Karpas-422 (cell line): ENCODE data around the gene FGF12. TPM values are rescaled to one million over a fixed set of nuclear protein-coding genes. Genes with fewer than 3 reads are reported as not detected.

Experiments
- DNase-seq: peaks from one replicate; pipeline ENCODE4 v3.0.0-alpha.2; 2015
- H2AFZ ChIP-seq: fragments of 200-600 bp; sonication (generic); 2 replicates; pipeline ENCODE4 v1.6.1; 2014; ENCODE audit warnings: antibody characterized with exemption, low read length, mixed read lengths
- H3K27ac ChIP-seq: fragments of 200-600 bp; sonication (generic); 2 replicates; pipeline ENCODE4 v1.5.1; 2014; ENCODE audit warnings: mild to moderate bottlenecking, low read length, moderate library complexity
- H3K27me3 ChIP-seq: fragments of 200-600 bp; sonication (generic); 2 replicates; pipeline ENCODE4 v1.6.1; 2014; ENCODE audit warnings: low read length, mixed read lengths
- H3K36me3 ChIP-seq: fragments of 200-600 bp; sonication (generic); 2 replicates; pipeline ENCODE4 v1.6.1; 2014; ENCODE audit warnings: low read length, mixed read lengths; ENCODE audit not compliant: insufficient read depth
- H3K4me1 ChIP-seq: fragments of 200-600 bp; sonication (generic); 2 replicates; pipeline ENCODE4 v1.6.1; 2014; ENCODE audit warnings: mild to moderate bottlenecking, low read length, mixed read lengths
- H3K4me2 ChIP-seq: fragments of 200-600 bp; sonication (generic); 2 replicates; pipeline ENCODE4 v1.6.1; 2014; ENCODE audit warnings: low read length, low read depth, mild to moderate bottlenecking; ENCODE audit not compliant: poor library complexity, severe bottlenecking
- H3K4me3 ChIP-seq: fragments of 200-600 bp; sonication (generic); 2 replicates; pipeline ENCODE4 v1.5.1; 2014; ENCODE audit warnings: mild to moderate bottlenecking, antibody characterized with exemption, low read length, mixed read lengths
- H3K79me2 ChIP-seq: fragments of 200-600 bp; sonication (generic); 2 replicates; pipeline ENCODE4 v1.6.1; 2014; ENCODE audit warnings: mild to moderate bottlenecking, low read length, mixed read lengths
- H3K9ac ChIP-seq: fragments of 200-600 bp; sonication (generic); 2 replicates; pipeline ENCODE4 v1.6.0; 2014; ENCODE audit warnings: low read length
- H3K9me2 ChIP-seq: fragments of 200-600 bp; sonication (generic), shearing (Covaris generic); replicated peaks from 2 replicates; pipeline ENCODE4 v1.6.0; 2014; ENCODE audit warnings: mild to moderate bottlenecking, low read length, moderate library complexity; ENCODE audit not compliant: insufficient read depth
- H3K9me3 ChIP-seq: fragments of 300-700, 200-600 bp; sonication (generic); 2 replicates; pipeline ENCODE4 v1.6.1; 2014; ENCODE audit warnings: low read length, mixed read lengths
- H4K20me1 ChIP-seq: fragments of 200-600 bp; sonication (generic); 2 replicates; pipeline ENCODE4 v1.6.1; 2014; ENCODE audit warnings: mild to moderate bottlenecking, antibody characterized with exemption, low read length, low read depth; ENCODE audit not compliant: insufficient read depth
- total RNA-seq: library from RNA; depleted of rRNA; stranded (reverse); fragments of >200 nt; shearing (Covaris generic); gene quantifications from 2 replicates; pipeline ENCODE4 v1.2.3, GENCODE V29; 2014; ENCODE audit warnings: low replicate concordance

The FGF12 gene
- total RNA-seq, 1 experiment from 2014 or later, result not detected

DNA sequence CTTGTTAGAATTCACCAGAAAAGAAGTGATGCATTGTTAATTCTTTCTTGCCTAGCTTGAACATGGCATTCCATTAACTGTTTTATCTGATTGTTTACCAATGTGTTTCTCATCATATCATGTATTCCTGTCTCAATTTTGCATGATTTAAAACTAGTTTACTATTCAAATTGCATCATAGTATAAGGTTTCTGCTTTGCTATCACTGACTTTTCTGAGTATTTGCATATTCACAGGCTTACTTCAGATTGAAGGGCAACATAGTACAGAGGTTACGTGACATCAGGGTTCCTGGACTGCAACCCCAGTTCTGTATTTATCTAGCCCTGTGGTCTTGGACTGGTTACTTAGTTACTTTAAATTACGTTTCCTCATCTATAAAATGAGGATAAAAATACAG lies 561.8 kb downstream of the FGF12 start:
- no peak overlapping the region for H2AFZ ChIP-seq
- no peaks in the 10 kb centered on the region for H3K27me3 ChIP-seq
- no peaks in the 10 kb centered on the region for H3K9me2 ChIP-seq
- no peaks in the 10 kb centered on the region for H3K79me2 ChIP-seq
- no peaks in the 10 kb centered on the region for H3K36me3 ChIP-seq
- no peak overlapping the region for H3K27ac ChIP-seq
- no peak for DNase-seq
- no peaks in the 10 kb centered on the region for H4K20me1 ChIP-seq
- H3K9me3 ChIP-seq, result no peaks in the 10 kb centered on the region
- H3K9ac ChIP-seq, result no peak overlapping the region
- H3K4me1 ChIP-seq, result no peaks in the 10 kb centered on the region
- H3K4me3 ChIP-seq, result no peak overlapping the region
- no peak overlapping the region for H3K4me2 ChIP-seq

GRCh38 chr3:192161661-192162060 lies 565.7 kb downstream of the FGF12 start:
- Histone ChIP-seq H3K27ac (no peak overlapping the region), H3K4me2 (no peak overlapping the region), H3K27me3 (no peaks in the 10 kb centered on the region), H3K36me3 (no peaks in the 10 kb centered on the region), H3K4me3 (no peak overlapping the region), H2AFZ (no peak overlapping the region), H3K9ac (no peak overlapping the region), H3K4me1 (no peaks in the 10 kb centered on the region), H4K20me1 (no peaks in the 10 kb centered on the region), H3K9me3 (no peaks in the 10 kb centered on the region), H3K79me2 (no peaks in the 10 kb centered on the region), H3K9me2 (no peaks in the 10 kb centered on the region)
- no peak for DNase-seq

- Histone ChIP-seq H3K4me2 (no peak overlapping the region), H3K36me3 (no peaks in the 10 kb centered on the region), H3K9me2 (no peaks in the 10 kb centered on the region)
Measured at GRCh38 chr3:192156382-192156781, 571.0 kb downstream of the FGF12 start.

GRCh38 chr3:192155194-192155593 lies 572.1 kb downstream of the FGF12 start:
- Histone ChIP-seq H3K4me1 (no peaks in the 10 kb centered on the region), H3K9ac (no peak overlapping the region), H3K9me2 (no peaks in the 10 kb centered on the region), H2AFZ (no peak overlapping the region), H3K27me3 (no peaks in the 10 kb centered on the region), H3K9me3 (no peaks in the 10 kb centered on the region), H3K27ac (no peak overlapping the region), H3K36me3 (no peaks in the 10 kb centered on the region), H4K20me1 (no peaks in the 10 kb centered on the region), H3K4me3 (no peak overlapping the region), H3K4me2 (no peak overlapping the region), H3K79me2 (no peaks in the 10 kb centered on the region)
- DNase-seq, result no peak

More at GRCh38 chr3:192156382-192156781, 571.0 kb downstream of the FGF12 start:
- no peak overlapping the region for H2AFZ ChIP-seq
- no peak for DNase-seq
- no peak overlapping the region for H3K27ac ChIP-seq
- no peak overlapping the region for H3K4me3 ChIP-seq
- H3K9ac ChIP-seq, result no peak overlapping the region
- H3K9me3 ChIP-seq, result no peaks in the 10 kb centered on the region
- no peaks in the 10 kb centered on the region for H3K79me2 ChIP-seq
- H3K27me3 ChIP-seq, result no peaks in the 10 kb centered on the region
- H3K4me1 ChIP-seq, result no peaks in the 10 kb centered on the region
- no peaks in the 10 kb centered on the region for H4K20me1 ChIP-seq

GRCh38 chr3:192133271-192133670 lies 594.1 kb downstream of the FGF12 start:
- no peak for DNase-seq
- Histone ChIP-seq H2AFZ (no peak overlapping the region), H3K4me2 (no peak overlapping the region), H4K20me1 (no peaks in the 10 kb centered on the region), H3K36me3 (no peaks in the 10 kb centered on the region), H3K9me3 (no peaks in the 10 kb centered on the region), H3K4me3 (no peak overlapping the region), H3K27ac (no peak overlapping the region), H3K27me3 (no peaks in the 10 kb centered on the region), H3K4me1 (0 out of 2 replicates have a peak, but pooled peaks cover 3% of the 10 kb centered on the region), H3K9me2 (no peaks in the 10 kb centered on the region), H3K79me2 (no peaks in the 10 kb centered on the region), H3K9ac (no peak overlapping the region)

- Histone ChIP-seq H3K27me3 (no peaks in the 10 kb centered on the region), H3K27ac (no peak overlapping the region), H3K4me2 (no peak overlapping the region), H4K20me1 (no peaks in the 10 kb centered on the region), H3K4me3 (no peak overlapping the region), H3K79me2 (no peaks in the 10 kb centered on the region), H3K9me3 (no peaks in the 10 kb centered on the region), H3K4me1 (0 out of 2 replicates have a peak, but pooled peaks cover 3% of the 10 kb centered on the region), H3K9me2 (no peaks in the 10 kb centered on the region), H3K36me3 (no peaks in the 10 kb centered on the region), H2AFZ (no peak overlapping the region), H3K9ac (no peak overlapping the region)
- peak; percentile 90 for DNase-seq
Measured at GRCh38 chr3:192130534-192131132, 596.7 kb downstream of the FGF12 start.

- Histone ChIP-seq H3K27me3 (no peaks in the 10 kb centered on the region), H3K9ac (no peak overlapping the region), H3K4me2 (no peak overlapping the region), H4K20me1 (no peaks in the 10 kb centered on the region), H3K36me3 (no peaks in the 10 kb centered on the region), H3K9me2 (no peaks in the 10 kb centered on the region), H3K4me1 (0 out of 2 replicates have a peak, but pooled peaks cover 3% of the 10 kb centered on the region), H2AFZ (no peak overlapping the region), H3K79me2 (no peaks in the 10 kb centered on the region), H3K4me3 (no peak overlapping the region), H3K27ac (no peak overlapping the region), H3K9me3 (no peaks in the 10 kb centered on the region)
- no peak for DNase-seq
Measured at GRCh38 chr3:192129586-192129985, 597.8 kb downstream of the FGF12 start.

DNA sequence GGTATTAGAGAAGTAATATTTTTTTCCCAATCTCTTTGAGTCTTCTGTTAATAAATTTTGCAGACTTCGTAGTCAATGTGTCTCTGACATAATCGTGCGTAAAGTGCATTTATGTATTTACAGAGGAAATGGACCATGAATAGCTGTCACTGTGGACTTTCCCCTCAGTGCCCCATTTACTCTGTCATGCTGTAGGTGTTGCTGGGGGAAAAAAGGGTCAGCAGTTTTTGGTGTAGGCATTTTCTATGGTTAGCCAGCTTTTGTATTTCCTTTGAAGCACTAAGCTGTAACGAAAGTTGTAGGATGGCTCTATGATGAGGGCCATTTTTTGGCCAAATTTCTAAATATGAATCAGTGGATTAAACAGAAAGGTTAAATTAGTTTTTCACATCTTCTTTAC lies 598.4 kb downstream of the FGF12 start:
- no peaks in the 10 kb centered on the region for H3K9me3 ChIP-seq
- no peak overlapping the region for H3K4me2 ChIP-seq
- DNase-seq, result no peak
- no peaks in the 10 kb centered on the region for H3K79me2 ChIP-seq
- H2AFZ ChIP-seq, result no peak overlapping the region
- H3K27me3 ChIP-seq, result no peaks in the 10 kb centered on the region
- H3K9me2 ChIP-seq, result no peaks in the 10 kb centered on the region
- no peak overlapping the region for H3K9ac ChIP-seq
- no peak overlapping the region for H3K4me3 ChIP-seq
- no peaks in the 10 kb centered on the region for H3K36me3 ChIP-seq
- H3K27ac ChIP-seq, result no peak overlapping the region
- H3K4me1 ChIP-seq, result peaks cover 3% of the 10 kb centered on the region; the same call in 1 of the 2 replicates
- no peaks in the 10 kb centered on the region for H4K20me1 ChIP-seq
